ENCODE measurements around the gene PTPRD.

DNA sequence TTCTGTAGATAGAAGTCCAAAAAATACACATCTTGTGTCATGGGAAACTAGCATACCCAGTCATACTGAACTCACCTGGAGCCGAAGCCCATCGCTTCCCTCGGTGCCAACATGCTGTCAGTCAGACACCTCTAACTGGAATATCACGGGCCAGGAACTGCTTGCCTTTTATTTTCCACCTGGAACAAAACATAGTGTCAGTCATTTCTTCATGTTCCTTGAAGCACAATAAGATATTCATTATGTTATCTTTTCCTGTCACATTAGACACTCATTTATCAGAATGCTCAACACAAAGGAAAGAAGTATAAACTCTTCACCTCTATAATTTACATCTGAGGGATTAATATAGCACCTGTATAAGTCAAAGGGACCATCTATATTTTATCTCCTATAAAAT is 674.4 kb downstream of the PTPRD start:
- TF ChIP-seq, protein P1, sequence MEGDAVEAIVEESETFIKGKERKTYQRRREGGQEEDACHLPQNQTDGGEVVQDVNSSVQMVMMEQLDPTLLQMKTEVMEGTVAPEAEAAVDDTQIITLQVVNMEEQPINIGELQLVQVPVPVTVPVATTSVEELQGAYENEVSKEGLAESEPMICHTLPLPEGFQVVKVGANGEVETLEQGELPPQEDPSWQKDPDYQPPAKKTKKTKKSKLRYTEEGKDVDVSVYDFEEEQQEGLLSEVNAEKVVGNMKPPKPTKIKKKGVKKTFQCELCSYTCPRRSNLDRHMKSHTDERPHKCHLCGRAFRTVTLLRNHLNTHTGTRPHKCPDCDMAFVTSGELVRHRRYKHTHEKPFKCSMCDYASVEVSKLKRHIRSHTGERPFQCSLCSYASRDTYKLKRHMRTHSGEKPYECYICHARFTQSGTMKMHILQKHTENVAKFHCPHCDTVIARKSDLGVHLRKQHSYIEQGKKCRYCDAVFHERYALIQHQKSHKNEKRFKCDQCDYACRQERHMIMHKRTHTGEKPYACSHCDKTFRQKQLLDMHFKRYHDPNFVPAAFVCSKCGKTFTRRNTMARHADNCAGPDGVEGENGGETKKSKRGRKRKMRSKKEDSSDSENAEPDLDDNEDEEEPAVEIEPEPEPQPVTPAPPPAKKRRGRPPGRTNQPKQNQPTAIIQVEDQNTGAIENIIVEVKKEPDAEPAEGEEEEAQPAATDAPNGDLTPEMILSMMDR (conservative IDR thresholded peaks at IDR 0.05 in 1 of 2, IDR thresholded peaks at IDR 0.05 in 1 of 2; ENCODE audit: low read depth in 1 of 2, low read length in 2 of 2): no peak
- TF ChIP-seq EZH2 (IDR thresholded peaks at IDR 0.05; ENCODE audit: low read length, missing control alignments): no peak

Measured in fibroblast of lung (primary cell).